ENCODE data around the gene ZNF605. TPM values are rescaled to one million over a fixed set of nuclear protein-coding genes. Genes with fewer than 3 reads are reported as not detected.
"Not testable (repeated sequence)": the region's sequence is repeated elsewhere in the genome, so short reads cannot be mapped to it uniquely, and the experiment has no call there.

ZNF605 gene
- total and polyA plus RNA-seq, 2 experiments from 2014 or later = 8.2 to 13.3 TPM

GRCh38 chr12:132945806-132946205 is 10.3 kb downstream of the ZNF605 start:
- peaks cover 29% of the 10 kb centered on the region for H3K36me3 ChIP-seq
- TF ChIP-seq CTCF (IDR thresholded peaks at IDR 0.05; ENCODE audit: low read depth, low read length) = no peak

GRCh38 chr12:132942611-132943010 is 13.5 kb downstream of the ZNF605 start:
- no peaks in the 10 kb centered on the region for H3K9me3 ChIP-seq (ENCODE audit: low read depth)
- no peak overlapping the region for H3K27ac ChIP-seq
- H3K4me3 ChIP-seq = no peak overlapping the region
- TF ChIP-seq CTCF (IDR thresholded peaks at IDR 0.05; ENCODE audit: low read depth, low read length) = no peak
- no peaks in the 10 kb centered on the region for H3K27me3 ChIP-seq
- no peak for DNase-seq (ENCODE audit: low read depth in 1 of 2, low spot score in 1 of 2)
- H3K4me1 ChIP-seq (ENCODE audit: low read depth) = no peaks in the 10 kb centered on the region
- H3K36me3 ChIP-seq = peaks cover 29% of the 10 kb centered on the region

More at GRCh38 chr12:132945806-132946205, 10.3 kb downstream of the ZNF605 start:
- Histone ChIP-seq H3K4me1 (ENCODE audit: low read depth) (no peaks in the 10 kb centered on the region), H3K9me3 (ENCODE audit: low read depth) (no peaks in the 10 kb centered on the region), H3K27ac (no peak overlapping the region), H3K27me3 (no peaks in the 10 kb centered on the region), H3K4me3 (no peak overlapping the region)
- DNase-seq (ENCODE audit: low read depth in 1 of 2, low spot score in 1 of 2) = no peak

GRCh38 chr12:132941336-132941954 is 14.7 kb downstream of the ZNF605 start:
- Histone ChIP-seq H3K27me3 (no peaks in the 10 kb centered on the region), H3K36me3 (peaks cover 29% of the 10 kb centered on the region), H3K4me1 (ENCODE audit: low read depth) (no peaks in the 10 kb centered on the region), H3K27ac (no peak overlapping the region), H3K9me3 (ENCODE audit: low read depth) (no peaks in the 10 kb centered on the region), H3K4me3 (no peak overlapping the region)
- TF ChIP-seq CTCF (IDR thresholded peaks at IDR 0.05; ENCODE audit: low read depth, low read length) = no peak
- no peak for DNase-seq (ENCODE audit: low read depth in 1 of 2, low spot score in 1 of 2)

- H3K4me3 ChIP-seq = no peak overlapping the region
- no peak for TF ChIP-seq CTCF (IDR thresholded peaks at IDR 0.05; ENCODE audit: low read depth, low read length)
- no peaks in the 10 kb centered on the region for H3K27me3 ChIP-seq
- H3K36me3 ChIP-seq = peaks cover 29% of the 10 kb centered on the region
- H3K4me1 ChIP-seq (ENCODE audit: low read depth) = no peaks in the 10 kb centered on the region
- H3K9me3 ChIP-seq (ENCODE audit: low read depth) = no peaks in the 10 kb centered on the region
- no peak for DNase-seq (ENCODE audit: low read depth in 1 of 2, low spot score in 1 of 2)
- no peak overlapping the region for H3K27ac ChIP-seq
Observed at GRCh38 chr12:132940071-132940719, 15.9 kb downstream of the ZNF605 start.

GRCh38 chr12:132938807-132939206 is 17.3 kb downstream of the ZNF605 start:
- H3K4me3 ChIP-seq; H3K4me1 ChIP-seq (ENCODE audit: low read depth); H3K27me3 ChIP-seq; H3K9me3 ChIP-seq (ENCODE audit: low read depth); DNase-seq (ENCODE audit: low read depth in 1 of 2, low spot score in 1 of 2); H3K27ac ChIP-seq: not testable (repeated sequence)
- peaks cover 17% of the 10 kb centered on the region for H3K36me3 ChIP-seq

GRCh38 chr12:132937476-132937875 is 18.6 kb downstream of the ZNF605 start:
- Histone ChIP-seq H3K4me3 (no peak overlapping the region), H3K27ac (no peak overlapping the region), H3K27me3 (no peaks in the 10 kb centered on the region), H3K9me3 (ENCODE audit: low read depth) (no peaks in the 10 kb centered on the region), H3K36me3 (peaks cover 12% of the 10 kb centered on the region), H3K4me1 (ENCODE audit: low read depth) (no peaks in the 10 kb centered on the region)
- no peak for DNase-seq (ENCODE audit: low read depth in 1 of 2, low spot score in 1 of 2)
- TF ChIP-seq CTCF (IDR thresholded peaks at IDR 0.05; ENCODE audit: low read depth, low read length) = no peak

GRCh38 chr12:132936921-132937320 is 19.2 kb downstream of the ZNF605 start:
- not testable (repeated sequence) for H3K9me3 ChIP-seq (ENCODE audit: low read depth); H3K27ac ChIP-seq; H3K4me1 ChIP-seq (ENCODE audit: low read depth); H3K36me3 ChIP-seq; H3K4me3 ChIP-seq; H3K27me3 ChIP-seq; DNase-seq (ENCODE audit: low read depth in 1 of 2, low spot score in 1 of 2)
